GM19463 (cell line): ENCODE measurements around the gene PRKG1.
"Not testable (repeated sequence)": the region's sequence is repeated elsewhere in the genome, so short reads cannot be mapped to it uniquely, and the experiment has no call there.

Source experiments
- ATAC-seq: cut with Tn5 transposase; IDR thresholded peaks from one replicate; pipeline ENCODE4 v1.9.1; 2021; ENCODE audit warnings: mild to moderate bottlenecking, moderate library complexity; ENCODE audit not compliant: unreplicated experiment

PRKG1 gene

GRCh38 chr10:51675088-51675487 is 600.8 kb downstream of the PRKG1 start:
- ATAC-seq, result no peak

DNA sequence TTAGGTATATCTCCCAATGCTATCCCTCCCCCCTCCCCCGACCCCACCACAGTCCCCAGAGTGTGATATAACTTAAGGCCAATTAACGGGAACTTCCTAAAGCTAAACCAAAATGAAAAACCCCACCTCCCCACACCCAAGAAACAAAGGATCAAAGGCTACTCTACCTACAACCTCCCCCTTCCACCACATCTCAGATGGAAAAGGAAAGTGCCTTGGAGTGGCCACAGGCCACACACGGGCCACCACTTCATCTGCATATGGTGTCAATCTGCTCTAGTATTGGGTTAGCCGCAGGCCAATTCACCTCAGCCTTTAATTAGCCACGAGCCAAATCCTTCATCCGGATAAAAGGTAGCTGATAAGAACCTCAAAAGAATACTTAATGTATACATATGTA is 605.6 kb downstream of the PRKG1 start:
- no peak for ATAC-seq

DNA sequence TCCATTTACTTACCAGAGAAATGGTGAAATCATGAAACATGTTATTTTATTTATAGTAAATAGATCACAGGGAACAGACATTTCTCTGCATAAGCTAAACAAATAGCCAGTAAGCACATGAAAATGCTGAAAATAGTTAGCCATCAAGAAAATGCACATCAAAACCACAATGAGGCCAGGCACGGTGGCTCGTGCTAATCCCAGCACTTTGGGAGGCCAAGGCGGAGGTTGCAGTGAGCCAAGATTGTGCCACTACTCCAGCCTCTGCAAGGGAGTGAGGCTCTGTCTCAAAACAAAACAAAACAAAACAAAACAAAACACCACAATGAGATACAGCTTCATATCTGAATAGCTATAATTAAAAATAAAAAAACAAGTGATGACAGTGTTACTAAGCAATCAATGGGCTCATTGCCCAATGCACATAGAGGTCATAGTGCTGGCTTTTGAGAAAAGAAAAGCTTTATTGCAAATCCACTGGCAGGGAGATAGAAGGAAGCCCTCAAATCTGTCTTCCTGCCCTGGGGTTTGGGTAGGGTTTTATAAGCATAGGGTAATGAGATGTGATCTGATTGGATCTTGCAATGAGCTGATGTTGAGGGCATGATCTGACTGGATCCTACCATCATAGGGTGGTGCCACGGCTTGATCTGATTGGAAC is 608.9 kb downstream of the PRKG1 start:
- ATAC-seq, result no peak

GRCh38 chr10:51685768-51686167 is 611.5 kb downstream of the PRKG1 start:
- ATAC-seq, result no peak

DNA sequence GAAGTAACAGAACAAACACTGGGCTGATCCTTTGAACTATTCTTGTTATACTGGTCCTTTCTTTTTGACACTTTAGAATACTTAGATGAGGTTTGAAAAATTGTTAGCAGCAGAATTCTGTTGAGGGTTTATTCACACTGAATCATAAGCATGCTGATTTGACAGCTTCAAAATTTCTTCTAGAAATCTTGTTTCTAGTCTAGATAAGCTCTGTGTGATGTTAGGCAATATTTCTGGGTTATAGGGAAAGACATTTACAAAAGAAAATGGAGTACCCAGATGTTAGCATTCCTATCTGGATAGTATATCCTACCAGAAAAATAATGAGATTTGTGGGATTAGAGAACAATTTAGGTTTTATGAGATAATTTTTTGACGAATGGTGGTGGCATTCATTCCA is 613.0 kb downstream of the PRKG1 start:
- no peak for ATAC-seq

GRCh38 chr10:51688826-51689225 is 614.5 kb downstream of the PRKG1 start:
- ATAC-seq, result not testable (repeated sequence)

DNA sequence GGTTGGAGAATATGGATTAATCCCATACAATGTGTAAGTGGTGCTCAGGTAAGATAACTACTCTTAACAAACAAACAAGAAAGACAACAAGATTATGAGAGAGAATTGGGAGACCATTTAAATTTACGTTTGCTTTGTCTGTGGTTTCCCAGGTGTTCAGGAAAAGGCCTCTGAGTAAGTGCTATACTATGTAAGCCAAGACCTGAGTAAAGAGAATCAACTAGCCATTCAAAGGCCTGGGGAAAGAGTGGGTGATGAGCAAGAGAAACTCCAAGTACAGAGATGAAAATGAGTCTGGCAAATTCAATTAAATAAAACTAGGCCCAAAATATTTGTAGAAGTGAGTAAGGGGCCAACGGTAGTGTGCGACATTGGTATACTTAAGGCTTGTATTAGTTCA is 615.2 kb downstream of the PRKG1 start:
- no peak for ATAC-seq

DNA sequence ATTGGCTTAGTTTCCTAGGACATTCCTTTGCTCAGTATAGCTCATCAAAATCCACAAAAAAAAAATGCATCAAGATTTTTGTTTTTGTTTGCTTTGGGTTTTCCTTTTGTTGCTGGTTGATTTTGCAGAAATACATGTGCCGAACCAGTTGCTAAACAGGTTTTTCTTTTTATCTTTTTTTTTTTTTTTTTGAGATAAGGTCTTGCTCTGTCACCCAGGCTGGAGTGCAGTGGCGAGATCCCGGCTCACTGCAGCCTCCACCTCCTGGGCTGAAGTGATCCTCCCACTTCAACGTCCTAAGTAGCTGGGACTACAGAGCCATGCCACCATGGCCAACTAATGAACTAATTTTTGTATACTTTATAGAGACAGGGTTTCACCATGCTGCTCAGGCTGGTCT is 616.8 kb downstream of the PRKG1 start:
- no peak for ATAC-seq

DNA sequence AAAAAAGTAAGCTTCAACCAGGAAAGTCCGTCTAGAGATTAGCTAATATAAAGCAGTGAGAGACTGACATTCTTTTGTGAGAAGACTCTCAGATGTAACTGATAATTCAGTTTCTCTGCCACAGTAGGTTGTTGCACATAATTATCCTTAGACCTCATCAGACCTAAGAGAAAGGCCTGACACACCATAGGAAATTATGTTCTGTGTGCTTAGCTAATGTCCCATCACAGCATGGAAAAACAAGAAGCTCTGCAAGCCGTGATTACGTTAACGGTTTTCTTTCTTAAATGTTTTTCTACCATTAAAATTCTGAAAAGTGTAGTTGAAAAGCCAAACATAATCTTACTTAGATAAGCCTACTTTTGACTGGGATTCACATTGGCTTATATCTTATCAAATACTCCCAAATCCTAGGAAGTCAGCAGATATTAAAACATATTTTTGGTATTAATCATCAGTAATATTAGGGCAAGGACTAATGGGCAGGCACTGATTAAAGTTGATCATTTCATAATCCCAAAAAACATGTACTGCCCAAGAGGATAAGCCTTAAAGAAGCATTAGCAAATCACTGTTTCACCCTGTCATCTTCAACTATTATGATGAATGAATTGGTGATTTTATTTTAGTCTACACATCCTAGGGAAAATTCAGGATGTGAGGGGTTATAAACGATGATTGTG is 619.9 kb downstream of the PRKG1 start:
- ATAC-seq, result no peak

DNA sequence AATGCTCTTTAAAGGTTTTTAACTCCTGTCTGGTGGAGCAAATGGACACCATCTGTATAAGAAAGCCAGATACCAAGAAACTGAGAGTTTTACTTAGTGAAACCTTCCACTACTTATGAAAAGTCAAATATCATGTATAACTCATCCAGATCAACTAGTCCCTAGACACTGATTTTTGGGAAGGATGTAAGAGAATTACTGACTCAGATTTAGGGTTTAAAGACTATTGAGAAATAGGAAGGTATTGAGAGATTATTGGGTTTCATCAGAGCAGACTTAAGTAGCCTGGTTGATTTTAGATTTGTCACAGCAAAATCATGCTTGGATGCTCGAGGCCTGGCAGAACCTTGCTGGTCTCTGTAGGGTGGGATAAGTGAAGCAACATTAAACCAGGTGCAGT is 622.0 kb downstream of the PRKG1 start:
- ATAC-seq, result no peak

- no peak for ATAC-seq
These were observed 624.3 kb downstream of the PRKG1 start for GRCh38 chr10:51698473-51699063.

- peak; percentile 30 for ATAC-seq
These were observed 624.8 kb downstream of the PRKG1 start for GRCh38 chr10:51699145-51699474.

DNA sequence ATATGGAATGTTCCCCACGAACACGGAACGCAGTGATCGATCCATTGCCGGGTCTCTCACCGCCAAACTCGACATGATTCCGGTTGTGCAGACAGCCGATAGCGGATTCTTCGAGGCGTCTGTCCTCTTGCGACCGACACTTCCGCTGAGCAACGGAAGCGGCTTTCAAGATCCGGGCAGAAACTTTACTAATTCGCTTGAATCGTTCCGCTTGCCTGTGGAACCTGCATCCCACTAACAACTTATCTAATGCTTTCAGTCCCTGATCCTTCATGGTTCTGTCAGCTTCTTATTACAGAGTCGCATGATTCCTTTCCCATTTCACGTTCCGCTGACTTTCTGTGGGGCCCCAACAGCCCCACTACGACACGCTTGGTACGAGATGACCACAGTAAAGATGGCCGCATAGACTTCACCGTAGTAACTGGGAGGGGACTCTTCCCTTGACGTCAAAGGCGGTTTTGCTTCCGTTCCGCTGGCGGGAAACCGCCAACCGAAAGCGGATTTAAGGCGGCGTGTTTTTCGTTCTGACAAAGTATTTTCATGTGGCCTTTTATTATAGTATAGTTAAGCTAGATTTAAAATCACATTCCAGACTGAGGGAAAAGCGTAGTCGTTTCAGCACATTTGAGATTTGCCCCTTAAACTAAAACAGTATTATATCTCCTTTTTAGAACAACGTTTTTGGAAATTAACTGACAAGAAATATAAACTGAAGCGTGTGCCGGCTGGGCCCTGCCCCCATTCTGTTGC is 625.4 kb downstream of the PRKG1 start, which contains the start of gene CSTF2T:
Gene CSTF2T (minus strand): TSS at position 121 of the 753 bp plus-strand sequence. CDS start 46 bp downstream, at position 75.
- peak; percentile 90 for ATAC-seq

- ATAC-seq, result no peak
These were observed 626.0 kb downstream of the PRKG1 start for GRCh38 chr10:51700228-51700817.

DNA sequence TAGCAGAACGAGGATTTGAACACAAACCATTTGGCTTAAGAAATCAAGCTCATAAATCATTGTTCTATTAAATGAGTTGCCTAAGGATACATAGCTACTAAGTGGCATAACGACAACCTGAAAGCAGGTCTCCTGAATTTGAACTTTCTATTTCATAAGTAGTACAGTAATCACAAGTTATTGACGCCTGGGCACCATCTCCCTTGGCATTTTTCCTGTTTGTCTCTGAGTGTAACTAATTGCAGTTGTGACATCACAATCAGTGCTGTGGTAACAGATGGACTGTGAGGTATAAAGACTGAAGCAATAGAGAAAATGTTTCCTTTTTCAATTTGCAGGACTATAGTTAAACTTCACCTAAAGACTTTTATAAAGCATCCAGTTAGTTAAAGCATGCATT is 631.5 kb downstream of the PRKG1 start:
- ATAC-seq, result no peak

GRCh38 chr10:51706225-51706624 is 631.9 kb downstream of the PRKG1 start:
- ATAC-seq, result no peak

DNA sequence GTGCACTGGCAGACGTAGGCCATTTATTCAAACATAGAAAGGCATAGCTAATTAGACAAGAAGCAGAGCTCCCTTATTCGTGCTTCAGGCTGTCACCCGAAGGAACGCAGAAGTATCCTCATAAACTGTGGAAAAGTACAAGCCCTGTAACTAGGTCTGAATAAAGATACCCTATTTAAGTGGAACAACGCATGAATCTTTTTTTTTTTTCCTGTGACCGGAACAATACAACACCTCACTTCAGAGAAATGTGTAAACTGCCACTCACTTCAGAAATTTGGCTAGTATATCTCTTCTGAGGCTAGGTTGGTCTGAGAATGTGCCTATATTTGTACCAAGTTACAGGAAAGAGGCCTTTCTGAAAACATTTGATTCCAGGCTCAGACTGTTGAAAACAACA is 633.1 kb downstream of the PRKG1 start:
- no peak for ATAC-seq

DNA sequence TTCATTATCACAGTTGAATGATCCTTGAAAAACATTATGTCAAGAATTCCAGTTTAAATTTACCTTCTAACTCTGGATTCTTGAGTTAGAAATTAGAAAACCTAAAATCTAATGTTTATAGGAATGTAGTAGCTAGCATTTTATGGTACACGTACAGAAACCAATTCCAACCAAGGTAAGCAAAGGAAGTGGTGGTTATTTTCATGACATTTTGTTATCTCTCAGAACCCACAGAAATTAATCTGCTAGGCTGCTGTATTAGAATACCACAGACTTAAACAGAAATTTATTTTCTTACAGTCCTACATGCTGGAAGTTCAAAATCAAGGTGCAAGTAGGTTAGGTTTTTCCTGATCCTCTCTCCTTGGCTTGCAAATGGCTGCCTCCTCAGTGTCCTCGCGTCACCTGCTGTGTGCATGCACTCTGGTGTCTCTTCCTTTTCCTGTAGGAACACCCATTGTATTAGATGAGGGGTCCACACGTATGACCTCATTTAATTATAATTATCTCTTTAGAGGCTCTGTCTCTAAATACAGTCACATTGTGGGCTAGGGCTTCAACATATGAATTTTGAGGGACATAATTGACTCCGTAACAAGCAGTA is 633.6 kb downstream of the PRKG1 start:
- no peak for ATAC-seq

GRCh38 chr10:51708609-51709008 is 634.3 kb downstream of the PRKG1 start:
- ATAC-seq, result no peak

DNA sequence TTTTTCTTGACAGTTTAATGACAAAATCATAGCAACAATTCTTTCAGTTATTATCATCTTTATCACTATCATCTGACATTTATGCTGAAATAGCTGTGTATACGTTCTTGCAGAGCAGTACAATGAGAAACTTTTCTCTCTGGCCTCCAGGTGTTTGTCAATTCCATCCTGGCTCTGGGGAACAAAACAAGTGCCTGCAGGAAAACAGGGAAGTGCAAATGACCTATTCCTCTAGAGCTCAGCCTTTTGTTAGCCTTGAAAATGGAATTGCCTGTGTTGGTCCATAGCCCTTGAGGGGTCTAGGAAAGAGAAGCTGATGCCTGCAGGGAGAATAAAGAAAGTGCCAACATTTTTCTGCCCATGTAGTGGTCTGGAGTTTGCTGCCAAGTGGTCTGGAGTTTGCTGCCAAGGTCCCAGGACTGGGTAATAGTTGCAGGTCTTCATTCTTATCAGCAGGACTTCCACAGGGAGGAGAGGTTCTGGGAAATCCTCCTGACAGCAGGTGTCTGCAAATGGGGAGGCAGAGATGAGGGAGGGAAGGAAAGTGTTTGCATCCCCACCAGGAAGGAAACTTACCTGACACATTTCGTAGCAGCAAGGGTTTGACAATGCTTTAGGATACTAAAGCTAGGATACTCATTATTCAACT is 635.2 kb downstream of the PRKG1 start:
- ATAC-seq, result no peak
